AG09319 (cell line): ENCODE measurements around the gene INCENP.

Experiments
- DNase-seq: peaks from one replicate; pipeline ENCODE4 v3.0.0-alpha.2; 2010; ENCODE audit warnings: low read depth; ENCODE audit errors: extremely low read depth
- TF ChIP-seq, protein P1 (sequence below): IDR thresholded peaks from 2 replicates; pipeline ENCODE4 v1.5.1; 2011; ENCODE audit warnings: low read depth, mild to moderate bottlenecking, inconsistent platforms, low read length, moderate library complexity

Gene INCENP

DNA sequence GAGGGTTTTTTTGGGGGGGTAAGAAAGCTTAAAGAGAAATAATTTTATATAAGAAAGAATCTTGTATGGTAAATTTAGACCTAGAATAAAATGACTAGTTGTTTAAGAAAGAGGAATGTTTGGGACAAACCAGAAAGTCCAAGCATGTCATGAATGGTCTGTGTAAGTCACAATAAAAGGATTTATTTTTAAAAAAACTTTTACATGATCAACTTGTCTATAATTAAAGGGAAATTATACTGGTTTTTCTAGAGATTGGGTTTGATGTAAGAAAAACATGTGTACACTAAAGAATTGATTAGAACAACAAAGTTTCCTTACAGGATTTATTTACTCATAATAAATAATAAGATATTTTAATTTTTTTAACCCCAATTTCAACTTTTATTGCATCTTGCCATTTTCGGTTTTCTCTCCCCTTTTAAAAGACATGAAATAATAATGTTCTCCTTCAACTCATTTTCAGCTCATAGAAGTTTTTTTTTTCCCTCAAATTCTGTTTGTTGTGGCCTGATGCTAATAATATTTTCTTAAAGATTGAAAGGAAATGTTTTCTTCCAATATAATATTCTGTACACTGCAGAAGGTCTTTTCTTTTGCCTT, 35.4 kb upstream of the INCENP start:
- DNase-seq: no peak
- TF ChIP-seq, protein P1, sequence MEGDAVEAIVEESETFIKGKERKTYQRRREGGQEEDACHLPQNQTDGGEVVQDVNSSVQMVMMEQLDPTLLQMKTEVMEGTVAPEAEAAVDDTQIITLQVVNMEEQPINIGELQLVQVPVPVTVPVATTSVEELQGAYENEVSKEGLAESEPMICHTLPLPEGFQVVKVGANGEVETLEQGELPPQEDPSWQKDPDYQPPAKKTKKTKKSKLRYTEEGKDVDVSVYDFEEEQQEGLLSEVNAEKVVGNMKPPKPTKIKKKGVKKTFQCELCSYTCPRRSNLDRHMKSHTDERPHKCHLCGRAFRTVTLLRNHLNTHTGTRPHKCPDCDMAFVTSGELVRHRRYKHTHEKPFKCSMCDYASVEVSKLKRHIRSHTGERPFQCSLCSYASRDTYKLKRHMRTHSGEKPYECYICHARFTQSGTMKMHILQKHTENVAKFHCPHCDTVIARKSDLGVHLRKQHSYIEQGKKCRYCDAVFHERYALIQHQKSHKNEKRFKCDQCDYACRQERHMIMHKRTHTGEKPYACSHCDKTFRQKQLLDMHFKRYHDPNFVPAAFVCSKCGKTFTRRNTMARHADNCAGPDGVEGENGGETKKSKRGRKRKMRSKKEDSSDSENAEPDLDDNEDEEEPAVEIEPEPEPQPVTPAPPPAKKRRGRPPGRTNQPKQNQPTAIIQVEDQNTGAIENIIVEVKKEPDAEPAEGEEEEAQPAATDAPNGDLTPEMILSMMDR: no peak

DNA sequence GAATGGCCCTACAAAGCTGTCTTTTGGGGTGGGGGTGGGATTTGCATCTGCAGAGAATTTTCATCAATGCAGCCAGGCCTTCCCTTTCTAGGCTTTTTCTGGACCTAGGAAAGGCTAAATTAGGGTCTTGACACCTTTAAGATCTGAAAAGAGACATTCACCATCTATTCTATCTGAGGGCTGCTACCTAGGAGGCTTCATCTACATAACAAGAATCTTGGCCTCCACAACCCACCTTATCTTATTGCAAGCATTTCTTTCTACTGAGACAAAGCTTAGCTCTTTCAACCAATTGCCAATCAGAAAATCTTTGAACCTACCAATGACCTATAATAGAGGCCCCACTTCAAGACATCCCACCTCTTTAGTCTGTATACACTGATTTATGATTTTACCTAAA, 20.7 kb upstream of the INCENP start:
- TF ChIP-seq, protein P1: no peak
- no peak for DNase-seq

DNA sequence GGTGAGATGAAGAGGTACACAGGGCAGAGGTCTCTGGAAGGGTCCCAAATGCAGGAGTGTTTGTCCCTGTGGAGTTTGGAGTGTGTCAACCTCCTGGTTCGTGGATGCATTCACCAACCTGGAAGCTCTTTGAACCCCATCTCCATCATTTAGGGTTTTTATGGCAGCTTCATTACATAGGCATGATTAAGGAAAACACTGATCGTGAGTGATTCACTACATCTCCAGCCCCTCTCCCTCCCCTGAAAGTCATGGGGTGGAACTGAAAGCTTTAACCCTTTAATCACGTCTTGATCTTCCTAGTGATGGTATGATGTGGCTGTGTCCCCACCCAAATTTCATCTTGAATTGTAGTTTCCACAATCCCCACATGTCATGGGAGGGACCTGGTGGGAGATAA, 19.8 kb upstream of the INCENP start:
- no peak for DNase-seq
- TF ChIP-seq, protein P1: no peak

DNA sequence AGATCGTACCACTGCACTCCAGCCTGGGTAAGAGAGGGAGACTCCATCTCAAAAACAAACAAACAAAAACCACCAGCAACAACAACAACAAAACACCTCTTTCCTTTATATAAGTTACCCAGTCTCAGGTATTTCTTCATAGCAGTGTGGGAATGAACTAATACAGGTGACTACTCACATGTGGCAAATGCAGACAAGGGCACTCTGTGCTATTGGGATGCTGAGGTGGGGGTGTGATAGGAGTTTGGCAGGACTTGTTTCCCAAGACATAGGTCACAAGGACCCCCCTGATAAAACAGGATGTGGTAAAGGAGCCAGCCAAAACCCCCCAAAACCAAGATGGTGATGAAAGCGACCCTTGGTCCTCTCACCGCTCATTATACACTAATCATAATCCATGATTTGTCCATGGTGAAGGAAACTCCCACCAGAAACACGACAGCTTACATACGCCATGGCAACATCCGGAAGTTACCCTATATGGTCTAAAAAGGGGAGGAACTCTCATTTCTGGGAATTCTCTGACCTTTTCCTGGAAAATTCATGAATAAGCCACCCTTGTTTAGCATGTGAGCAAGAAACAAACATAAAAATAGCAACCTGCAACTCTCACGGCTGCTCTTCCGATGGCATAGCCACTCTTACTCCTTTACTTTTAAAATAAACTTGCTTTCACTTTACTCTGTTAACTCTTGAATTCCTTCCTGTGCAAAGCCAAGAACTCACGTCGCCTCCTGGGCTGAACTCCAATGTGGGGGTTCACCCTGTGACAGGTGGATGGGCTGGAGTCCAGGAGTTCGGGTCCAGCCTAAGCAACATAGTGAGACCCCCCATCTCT, 18.8 kb upstream of the INCENP start:
- TF ChIP-seq, protein P1: no peak

DNA sequence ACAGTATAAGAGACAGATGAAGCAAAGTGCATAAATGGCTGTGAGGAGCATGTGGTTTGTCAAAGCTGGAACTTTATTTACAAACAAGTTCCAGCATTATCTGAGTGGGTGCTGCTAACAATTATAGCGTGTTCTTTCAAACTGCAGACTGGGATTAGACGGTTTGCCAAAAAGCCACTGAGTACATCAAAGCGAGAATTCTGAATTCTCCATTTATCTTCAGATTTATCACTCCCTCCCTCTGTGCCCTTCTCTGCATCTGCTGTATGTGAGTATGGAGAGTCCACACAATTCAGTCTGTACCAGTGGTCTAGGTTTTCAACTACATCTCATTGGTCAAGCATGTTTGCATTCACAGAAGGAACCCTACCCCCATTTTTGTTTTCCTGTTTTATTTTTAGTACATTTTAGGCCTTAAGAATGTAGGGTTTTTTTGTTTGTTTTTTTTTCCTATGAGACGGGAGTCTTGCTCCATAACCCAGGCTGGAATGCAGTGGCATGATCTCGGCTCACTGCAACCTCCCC, 18.1 kb upstream of the INCENP start:
- no peak for DNase-seq
- TF ChIP-seq, protein P1: no peak

More for the DNA sequence above, 18.8 kb upstream of the INCENP start:
- DNase-seq: peak; percentile 74

DNA sequence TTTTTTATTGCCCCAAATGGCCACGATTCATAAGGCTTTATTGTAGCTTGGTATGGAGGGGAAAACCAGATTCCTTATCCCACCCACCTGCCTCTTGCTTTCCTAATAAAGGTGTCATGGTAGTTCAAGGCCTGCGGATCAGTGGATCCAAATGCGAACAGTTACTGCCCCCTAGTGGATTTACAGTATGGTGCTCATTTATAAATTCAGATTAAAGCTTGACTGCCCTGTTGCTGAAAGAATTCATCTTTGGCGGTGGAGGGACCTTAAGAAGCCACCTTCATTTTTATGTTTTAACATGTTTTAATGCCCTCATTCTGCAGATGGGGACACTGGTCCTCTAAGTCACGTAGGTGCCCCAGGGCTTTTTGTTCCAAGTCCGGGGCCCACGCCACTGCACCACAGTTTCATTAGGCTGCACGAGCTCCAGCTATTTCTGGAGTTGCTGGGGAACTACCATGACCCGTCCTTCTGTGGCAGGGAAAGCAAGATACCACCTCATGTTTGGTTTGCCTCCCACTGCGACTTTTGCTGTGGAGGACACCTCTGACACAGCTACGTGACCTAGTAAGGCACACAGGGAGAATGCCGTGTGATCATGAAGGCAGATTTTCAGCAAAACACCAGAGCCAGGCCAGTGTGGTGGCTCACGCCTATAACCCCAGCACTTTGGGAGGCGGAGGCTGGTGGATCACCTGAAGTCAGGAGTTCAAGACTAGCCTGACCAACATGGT, 15.6 kb upstream of the INCENP start:
- DNase-seq: peak; percentile 41

More for the DNA sequence above, 15.6 kb upstream of the INCENP start:
- TF ChIP-seq, protein P1: peak; percentile 66
